Spleen (tissue), 7 donors: ENCODE data around the gene AP4E1.

Experiments used
- CTCF ChIP-seq, 11 experiments: fragments of 200-600 bp in 7 of 11; fragments of 450-650 bp in 4 of 11; sonication (generic) in 4 of 11; IDR thresholded peaks in 8 of 11; conservative IDR thresholded peaks in 3 of 11; 1 replicate in 7 of 11; 2 replicates in 4 of 11; pipeline versions ENCODE4 v1.4.0 to v1.8.0; 2016 to 2021; ENCODE audit warnings: antibody characterized with exemption in 11 of 11, inconsistent platforms in 4 of 11, mild to moderate bottlenecking in 1 of 11
- POLR2A ChIP-seq, 3 donors: fragments of 450-650 bp; IDR thresholded peaks; one replicate each; pipeline ENCODE4 v1.5.1; 2017; ENCODE audit warnings: antibody characterized with exemption in 3 of 3, mild to moderate bottlenecking in 1 of 3
- donor health status: DM: no; HTN: no; CAD: no; lungs with moderate emphysema.
- donor health status: DM: no; HTN: no; CAD: no.
- donor health status: DM: no; HTN: no; CAD: no.

GRCh38 chr15:50879016-50879617 lies 29.4 kb upstream of the AP4E1 start:
- TF ChIP-seq CTCF (IDR thresholded peaks at IDR 0.05 in 8 of 11, conservative IDR thresholded peaks at IDR 0.05 in 3 of 11) (no peak), POLR2A (IDR thresholded peaks at IDR 0.05) (no peak)
